Omental fat pad (tissue), 4 donors: ENCODE measurements around the gene DESI1. TPM values are rescaled to one million over a fixed set of nuclear protein-coding genes. Genes with fewer than 3 reads are reported as not detected.
"Not testable (repeated sequence)": the region's sequence is repeated elsewhere in the genome, so short reads cannot be mapped to it uniquely, and the experiment has no call there.

Source experiments
- ATAC-seq: fragments of 150-250 bp; one replicate; pipeline ENCODE4 v1.9.1; 2016; ENCODE audit warnings: mild to moderate bottlenecking, moderate library complexity; ENCODE audit not compliant: low FRiP score
- DNase-seq: peaks from one replicate; pipeline ENCODE4 v3.0.0-alpha.2; 2019; ENCODE audit warnings: low spot score
- total RNA-seq, 4 donors: library from RNA; depleted of rRNA; stranded (reverse); fragments of >200 nt; gene quantifications; one replicate each; pipeline ENCODE4 v1.1.0, GENCODE V29; 2016
- TF ChIP-seq, protein P1 (sequence below), 3 donors: fragments of 450-650 bp; IDR thresholded peaks; one replicate each; pipeline ENCODE4 v1.5.1; 2016 to 2017; ENCODE audit warnings: antibody characterized with exemption in 3 of 3, mild to moderate bottlenecking in 3 of 3, moderate library complexity in 2 of 3

Gene DESI1
- total RNA-seq, 4 donors from 2014 or later: 16.0 to 22.1 (median 19.5) TPM

DNA sequence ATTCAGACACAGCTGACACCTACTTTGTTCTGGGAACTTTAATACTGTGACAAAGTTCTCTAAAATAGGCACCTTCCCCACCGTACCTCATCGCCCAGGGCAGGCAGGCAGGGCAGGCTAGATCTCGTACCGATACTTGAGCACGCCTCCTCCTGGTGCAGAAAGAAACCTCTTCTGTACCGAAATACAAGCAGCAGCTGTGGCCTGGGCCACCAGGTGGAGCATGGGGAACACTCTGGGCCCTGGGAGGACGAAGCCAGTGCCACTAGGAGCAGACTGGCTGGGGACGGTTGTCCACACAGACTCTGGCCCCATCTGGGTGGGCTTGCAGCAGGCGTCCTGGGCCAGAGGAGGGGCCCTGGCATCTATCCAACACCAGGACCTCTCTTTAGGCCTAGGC is 44.0 kb downstream of the DESI1 start:
- TF ChIP-seq, protein P1, sequence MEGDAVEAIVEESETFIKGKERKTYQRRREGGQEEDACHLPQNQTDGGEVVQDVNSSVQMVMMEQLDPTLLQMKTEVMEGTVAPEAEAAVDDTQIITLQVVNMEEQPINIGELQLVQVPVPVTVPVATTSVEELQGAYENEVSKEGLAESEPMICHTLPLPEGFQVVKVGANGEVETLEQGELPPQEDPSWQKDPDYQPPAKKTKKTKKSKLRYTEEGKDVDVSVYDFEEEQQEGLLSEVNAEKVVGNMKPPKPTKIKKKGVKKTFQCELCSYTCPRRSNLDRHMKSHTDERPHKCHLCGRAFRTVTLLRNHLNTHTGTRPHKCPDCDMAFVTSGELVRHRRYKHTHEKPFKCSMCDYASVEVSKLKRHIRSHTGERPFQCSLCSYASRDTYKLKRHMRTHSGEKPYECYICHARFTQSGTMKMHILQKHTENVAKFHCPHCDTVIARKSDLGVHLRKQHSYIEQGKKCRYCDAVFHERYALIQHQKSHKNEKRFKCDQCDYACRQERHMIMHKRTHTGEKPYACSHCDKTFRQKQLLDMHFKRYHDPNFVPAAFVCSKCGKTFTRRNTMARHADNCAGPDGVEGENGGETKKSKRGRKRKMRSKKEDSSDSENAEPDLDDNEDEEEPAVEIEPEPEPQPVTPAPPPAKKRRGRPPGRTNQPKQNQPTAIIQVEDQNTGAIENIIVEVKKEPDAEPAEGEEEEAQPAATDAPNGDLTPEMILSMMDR (IDR thresholded peaks at IDR 0.05): no peak
- DNase-seq (no peak), ATAC-seq (no peak)

DNA sequence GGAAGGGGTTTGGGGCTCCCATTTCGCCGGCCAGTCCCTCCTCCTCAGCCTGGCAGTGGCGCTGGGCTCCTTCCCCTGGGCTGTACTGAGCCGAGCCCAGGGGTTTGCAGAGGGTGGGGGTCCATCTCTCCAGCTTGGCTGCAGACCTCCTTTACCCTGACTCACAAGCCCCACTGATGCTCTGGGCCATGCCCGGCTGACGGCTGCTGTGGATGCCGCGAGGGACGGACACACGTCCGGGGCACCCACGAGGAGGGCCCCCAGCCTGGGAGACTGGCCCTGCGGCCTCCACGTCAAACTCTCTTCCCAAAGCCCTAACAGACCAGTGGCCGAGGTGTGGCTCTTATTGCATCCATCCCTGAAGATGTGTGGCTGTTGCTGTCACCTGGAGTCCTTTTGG is 45.3 kb downstream of the DESI1 start:
- no peak for ATAC-seq

GRCh38 chr22:41574847-41575381 is 45.9 kb downstream of the DESI1 start:
- ATAC-seq (peak; percentile 13), DNase-seq (no peak)
- TF ChIP-seq, protein P1 (IDR thresholded peaks at IDR 0.05): no peak

More for the DNA sequence above, 45.3 kb downstream of the DESI1 start:
- TF ChIP-seq, protein P1 (IDR thresholded peaks at IDR 0.05): no peak
- no peak for DNase-seq

DNA sequence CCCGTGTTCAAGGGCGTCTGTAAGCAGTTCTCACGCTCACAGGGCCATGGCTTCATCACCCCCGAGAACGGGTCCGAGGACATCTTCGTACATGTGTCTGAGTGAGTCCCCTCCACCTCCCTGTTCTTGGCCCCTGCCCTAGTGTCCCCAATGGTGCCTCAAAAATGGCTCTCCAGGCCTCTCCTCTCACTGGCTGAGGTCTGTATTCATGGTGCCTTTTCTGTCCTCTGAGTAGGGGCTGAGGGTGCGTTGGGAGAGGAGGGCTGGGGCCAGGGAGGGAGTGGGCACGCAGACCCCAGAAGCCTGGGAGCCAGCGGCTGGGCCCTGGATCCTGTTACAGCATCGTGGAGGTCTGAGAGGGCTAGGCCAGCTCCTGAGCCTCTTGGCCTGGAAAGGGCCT is 47.2 kb downstream of the DESI1 start:
- no peak for DNase-seq
- no peak for ATAC-seq
- TF ChIP-seq, protein P1 (IDR thresholded peaks at IDR 0.05): no peak

GRCh38 chr22:41572305-41572704 is 48.5 kb downstream of the DESI1 start:
- not testable (repeated sequence) for DNase-seq, ATAC-seq

DNA sequence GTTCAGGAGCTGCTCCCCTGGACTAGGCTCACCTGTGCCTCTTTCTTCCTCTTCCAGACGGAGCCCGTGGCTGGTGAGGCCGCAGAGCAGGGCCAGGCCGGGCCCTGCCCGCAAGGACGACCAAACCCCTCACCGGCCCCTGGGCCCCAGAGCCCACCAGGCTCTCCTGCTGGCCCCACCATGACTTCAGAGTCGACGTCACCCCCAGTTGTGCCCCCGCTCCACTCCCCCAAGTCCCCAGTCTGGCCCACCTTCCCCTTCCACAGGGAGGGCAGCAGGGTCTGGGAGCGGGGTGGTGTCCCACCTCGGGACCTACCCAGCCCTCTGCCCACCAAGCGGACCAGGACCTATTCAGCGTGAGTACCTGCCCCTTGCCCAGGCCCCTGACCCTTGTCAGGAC is 49.1 kb downstream of the DESI1 start:
- no peak for DNase-seq
- TF ChIP-seq, protein P1 (IDR thresholded peaks at IDR 0.05): no peak
- ATAC-seq: no peak

DNA sequence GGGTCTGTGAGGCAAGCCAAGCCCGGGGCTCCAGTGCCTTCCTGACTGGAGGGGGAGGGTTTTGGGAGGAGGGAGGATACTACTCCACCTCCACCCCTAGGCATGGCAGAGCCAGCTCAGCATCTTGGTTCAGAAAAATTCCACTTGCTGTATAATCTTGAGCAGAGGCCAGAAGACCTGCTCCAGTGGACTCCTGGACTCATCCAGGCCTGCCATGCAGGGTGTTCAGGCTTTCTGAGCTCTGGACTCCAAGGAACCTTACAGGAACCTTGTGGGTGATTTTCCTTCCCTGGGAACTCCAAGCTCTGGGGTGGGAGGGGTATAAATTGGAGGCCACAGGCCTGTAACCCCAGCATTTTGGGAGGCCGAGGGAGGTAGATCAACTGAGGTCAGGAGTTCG is 50.6 kb downstream of the DESI1 start:
- ATAC-seq (peak; percentile 25), DNase-seq (no peak)
- TF ChIP-seq, protein P1 (IDR thresholded peaks at IDR 0.05): no peak
